Natural killer cell treated with Interleukin-12 subunit alpha and Interleukin-12 subunit beta and Interleukin-15 and Interleukin-18, amount 100 ng/mL, for 72 hours (primary cell): ENCODE results near the gene CDR2L. TPM values are rescaled to one million over a fixed set of nuclear protein-coding genes. Genes with fewer than 3 reads are reported as not detected.
"Not testable (repeated sequence)": the region's sequence is repeated elsewhere in the genome, so short reads cannot be mapped to it uniquely, and the experiment has no call there.

Source experiments
- ATAC-seq, 2 donors: fragments of 150-1000 bp; cut with Tn5 transposase in 1 of 2; sonication (Bioruptor Pico), chemical (Tn5 transposase) in 1 of 2; 2 replicates each; pipeline ENCODE4 v1.10.0; 2021
- DNase-seq: peaks from one replicate; pipeline ENCODE4 v3.0.0; 2022; ENCODE audit warnings: low spot score
- H3K27ac Mint-ChIP-seq, 2 donors: 1 replicate in 1 of 2; 2 replicates in 1 of 2; pipeline ENCODE4 v1.8.0; 2022; ENCODE audit warnings: mixed read lengths in 2 of 2, mild to moderate bottlenecking in 1 of 2, moderate library complexity in 1 of 2
- H3K27me3 Mint-ChIP-seq, 2 donors: 1 replicate in 1 of 2; 2 replicates in 1 of 2; pipeline ENCODE4 v1.8.0; 2022; ENCODE audit warnings: mixed read lengths in 2 of 2
- H3K36me3 Mint-ChIP-seq: one replicate; pipeline ENCODE4 v1.8.0; 2022; ENCODE audit warnings: mixed read lengths
- H3K4me1 Mint-ChIP-seq, 2 donors: 1 replicate in 1 of 2; 2 replicates in 1 of 2; pipeline ENCODE4 v1.8.0; 2022; ENCODE audit warnings: low read depth in 2 of 2, mixed read lengths in 2 of 2, mild to moderate bottlenecking in 1 of 2
- H3K4me3 Mint-ChIP-seq: one replicate; pipeline ENCODE4 v1.8.0; 2022; ENCODE audit warnings: mixed read lengths
- H3K9me3 Mint-ChIP-seq: 2 replicates; pipeline ENCODE4 v1.8.0; 2022; ENCODE audit warnings: mixed read lengths
- total RNA-seq, 2 donors: library from RNA; stranded (reverse); gene quantifications; one replicate each; pipeline ENCODE4 v1.2.3, GENCODE V29; 2022

The CDR2L gene
- total RNA-seq, 2 donors from 2014 or later = 0.07 to 0.47 TPM

- H3K27ac Mint-ChIP-seq = no peak overlapping the region
- H3K9me3 Mint-ChIP-seq = no peaks in the 10 kb centered on the region
- H3K4me1 Mint-ChIP-seq = peaks cover 0 to 3% of the 10 kb centered on the region in 2 donors
- peaks cover 0 to 4% of the 10 kb centered on the region in 2 donors for H3K27me3 Mint-ChIP-seq
- no peak overlapping the region for H3K4me3 Mint-ChIP-seq
- ATAC-seq (no peak), DNase-seq (no peak)
- H3K36me3 Mint-ChIP-seq = no peaks in the 10 kb centered on the region
These were observed 23.1 kb upstream of the CDR2L start for GRCh38 chr17:74964246-74964761.

- Mint-ChIP-seq H3K27ac (no peak overlapping the region), H3K4me3 (no peak overlapping the region), H3K4me1 (peaks cover 0 to 3% of the 10 kb centered on the region in 2 donors), H3K9me3 (no peaks in the 10 kb centered on the region), H3K27me3 (peaks cover 0 to 3% of the 10 kb centered on the region in 2 donors), H3K36me3 (no peaks in the 10 kb centered on the region)
- DNase-seq = no peak
- ATAC-seq = no peak
These were observed 22.3 kb upstream of the CDR2L start for GRCh38 chr17:74964988-74965622.

GRCh38 chr17:74968361-74968780, 19.1 kb upstream of the CDR2L start:
- Mint-ChIP-seq H3K4me3 (no peak overlapping the region), H3K36me3 (no peaks in the 10 kb centered on the region), H3K27ac (no peak overlapping the region), H3K4me1 (peaks cover 5 to 6% of the 10 kb centered on the region in 2 donors), H3K9me3 (no peaks in the 10 kb centered on the region), H3K27me3 (peaks cover 6 to 8% of the 10 kb centered on the region in 2 donors)
- DNase-seq (no peak), ATAC-seq (no peak)

GRCh38 chr17:74969501-74969900, 17.9 kb upstream of the CDR2L start:
- H3K27me3 Mint-ChIP-seq, H3K9me3 Mint-ChIP-seq, H3K27ac Mint-ChIP-seq, H3K4me1 Mint-ChIP-seq, H3K36me3 Mint-ChIP-seq, DNase-seq, ATAC-seq, H3K4me3 Mint-ChIP-seq: not testable (repeated sequence)

- Mint-ChIP-seq H3K9me3 (no peaks in the 10 kb centered on the region), H3K27me3 (peaks cover 8 to 10% of the 10 kb centered on the region in 2 donors), H3K4me1 (peaks cover 5 to 6% of the 10 kb centered on the region in 2 donors), H3K4me3 (peak overlapping the region; percentile 22), H3K27ac (no peak overlapping the region), H3K36me3 (no peaks in the 10 kb centered on the region)
- no peak for ATAC-seq
- no peak for DNase-seq
These were observed 17.0 kb upstream of the CDR2L start for GRCh38 chr17:74970395-74970794.

- H3K27ac Mint-ChIP-seq = no peak overlapping the region
- H3K4me3 Mint-ChIP-seq = peak overlapping the region; percentile 61
- H3K27me3 Mint-ChIP-seq = peaks cover 8 to 10% of the 10 kb centered on the region in 2 donors
- H3K9me3 Mint-ChIP-seq = no peaks in the 10 kb centered on the region
- peaks cover 5 to 6% of the 10 kb centered on the region in 2 donors for H3K4me1 Mint-ChIP-seq
- DNase-seq (no peak), ATAC-seq (no peak)
- no peaks in the 10 kb centered on the region for H3K36me3 Mint-ChIP-seq
These were observed 16.2 kb upstream of the CDR2L start for GRCh38 chr17:74971069-74971841.

GRCh38 chr17:74971842-74972106, 15.7 kb upstream of the CDR2L start:
- Mint-ChIP-seq H3K9me3 (no peaks in the 10 kb centered on the region), H3K4me3 (peak overlapping the region; percentile 61), H3K27me3 (peaks cover 8 to 12% of the 10 kb centered on the region in 2 donors), H3K36me3 (no peaks in the 10 kb centered on the region), H3K27ac (no peak overlapping the region), H3K4me1 (peaks cover 5 to 6% of the 10 kb centered on the region in 2 donors)
- peak in 1 of 2 donors; percentile 2 for ATAC-seq
- DNase-seq = no peak

- H3K27ac Mint-ChIP-seq = peak within 1 kb of the TSS in 1 of 2 donors; percentile 56
- H3K4me3 Mint-ChIP-seq = peak within 1 kb of the TSS; percentile 87
These were observed 15.1 kb upstream of the CDR2L start, which contains the start of gene HID1 for GRCh38 chr17:74972107-74972972. TSS of gene HID1 (minus strand) at chr17:74972759. CDS start at chr17:74972656, 103 bp downstream.

GRCh38 chr17:74972973-74973328, 14.5 kb upstream of the CDR2L start:
- ATAC-seq = no peak
- Mint-ChIP-seq H3K27me3 (peaks cover 8 to 16% of the 10 kb centered on the region in 2 donors), H3K9me3 (no peaks in the 10 kb centered on the region), H3K4me3 (peak overlapping the region; percentile 87), H3K36me3 (no peaks in the 10 kb centered on the region), H3K4me1 (peaks cover 5 to 6% of the 10 kb centered on the region in 2 donors), H3K27ac (peak overlapping the region in 1 of 2 donors; percentile 56)
- DNase-seq = no peak

More at GRCh38 chr17:74972107-74972972, 15.1 kb upstream of the CDR2L start, which contains the start of gene HID1:
- Mint-ChIP-seq H3K9me3 (no peaks in the 10 kb centered on the region), H3K36me3 (no peaks in the 10 kb centered on the region), H3K4me1 (peaks cover 5 to 6% of the 10 kb centered on the region in 2 donors), H3K27me3 (peaks cover 8 to 13% of the 10 kb centered on the region in 2 donors)
- no peak for DNase-seq
- peak; percentile 84 to 91 for ATAC-seq

GRCh38 chr17:74975943-74976342, 11.5 kb upstream of the CDR2L start:
- H3K27me3 Mint-ChIP-seq = peaks cover 8 to 23% of the 10 kb centered on the region in 2 donors
- no peak overlapping the region for H3K4me3 Mint-ChIP-seq
- no peak overlapping the region for H3K27ac Mint-ChIP-seq
- H3K9me3 Mint-ChIP-seq = no peaks in the 10 kb centered on the region
- DNase-seq (no peak), ATAC-seq (no peak)
- peaks cover 6 to 10% of the 10 kb centered on the region in 2 donors for H3K4me1 Mint-ChIP-seq
- no peaks in the 10 kb centered on the region for H3K36me3 Mint-ChIP-seq

- no peak for ATAC-seq
- Mint-ChIP-seq H3K27me3 (peaks cover 6 to 23% of the 10 kb centered on the region in 2 donors), H3K27ac (no peak overlapping the region), H3K9me3 (no peaks in the 10 kb centered on the region), H3K36me3 (no peaks in the 10 kb centered on the region), H3K4me3 (no peak overlapping the region), H3K4me1 (peaks cover 11 to 14% of the 10 kb centered on the region in 2 donors)
- DNase-seq = no peak
These were observed 9.6 kb upstream of the CDR2L start for GRCh38 chr17:74977802-74978201.

- Mint-ChIP-seq H3K27me3 (peaks cover 2 to 18% of the 10 kb centered on the region in 2 donors), H3K27ac (no peak overlapping the region), H3K9me3 (no peaks in the 10 kb centered on the region), H3K4me3 (no peak overlapping the region), H3K4me1 (peaks cover 7 to 9% of the 10 kb centered on the region in 2 donors), H3K36me3 (no peaks in the 10 kb centered on the region)
- ATAC-seq (no peak), DNase-seq (no peak)
These were observed 9.2 kb upstream of the CDR2L start for GRCh38 chr17:74978240-74978639.

GRCh38 chr17:74979408-74980146, 7.9 kb upstream of the CDR2L start:
- peaks cover 7 to 9% of the 10 kb centered on the region in 2 donors for H3K4me1 Mint-ChIP-seq
- no peaks in the 10 kb centered on the region for H3K36me3 Mint-ChIP-seq
- DNase-seq = no peak
- no peak overlapping the region for H3K4me3 Mint-ChIP-seq
- H3K27ac Mint-ChIP-seq = no peak overlapping the region
- no peaks in the 10 kb centered on the region for H3K9me3 Mint-ChIP-seq
- peaks cover 0 to 16% of the 10 kb centered on the region in 2 donors for H3K27me3 Mint-ChIP-seq
- ATAC-seq = no peak
